Measurements from ENCODE around the gene SLC24A5.

The SLC24A5 gene

DNA sequence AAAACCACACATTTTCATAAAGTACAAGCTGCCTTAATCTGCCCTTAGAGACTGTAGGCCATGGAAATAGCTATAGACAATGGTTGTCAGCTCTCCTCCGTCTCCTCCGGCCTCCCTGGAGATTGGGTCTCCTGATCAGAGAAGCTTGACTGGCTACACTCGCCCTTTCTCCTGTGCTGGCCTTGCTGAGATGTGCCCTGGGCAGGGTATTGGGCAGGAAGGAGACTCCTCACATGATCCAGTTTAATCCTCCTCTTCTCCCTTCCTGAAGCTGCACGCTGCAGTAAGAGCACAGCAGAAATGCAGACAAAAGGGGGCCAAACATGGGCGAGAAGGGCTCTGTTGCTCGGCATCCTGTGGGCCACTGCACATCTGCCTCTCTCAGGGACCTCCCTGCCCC is at the start of gene SLC24A5:
SLC24A5 (plus strand) TSS at position 246 of the 400 bp plus-strand sequence; CDS start at position 301, 55 bp downstream.
- no peak for DNase-seq

DNA sequence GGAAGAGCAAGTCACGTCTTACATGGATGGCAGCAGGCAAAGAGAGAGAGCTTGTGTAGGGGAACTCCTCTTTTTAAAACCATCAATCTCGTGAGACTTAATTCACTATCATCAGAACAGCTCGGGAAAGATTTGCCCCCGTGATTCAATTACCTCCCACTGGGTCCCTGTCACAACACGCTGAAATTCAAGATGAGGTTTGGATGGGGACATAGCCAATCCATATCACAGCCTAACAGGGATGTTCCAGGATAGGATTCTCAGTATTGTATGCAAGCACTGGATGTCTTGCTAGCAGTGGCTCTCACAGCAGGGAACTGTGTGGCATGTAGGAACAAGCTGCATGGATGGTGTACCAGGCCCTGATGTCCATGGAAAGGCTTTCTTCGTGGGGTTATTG is 47.8 kb upstream of the SLC24A5 start:
- DNase-seq: no peak

DNA sequence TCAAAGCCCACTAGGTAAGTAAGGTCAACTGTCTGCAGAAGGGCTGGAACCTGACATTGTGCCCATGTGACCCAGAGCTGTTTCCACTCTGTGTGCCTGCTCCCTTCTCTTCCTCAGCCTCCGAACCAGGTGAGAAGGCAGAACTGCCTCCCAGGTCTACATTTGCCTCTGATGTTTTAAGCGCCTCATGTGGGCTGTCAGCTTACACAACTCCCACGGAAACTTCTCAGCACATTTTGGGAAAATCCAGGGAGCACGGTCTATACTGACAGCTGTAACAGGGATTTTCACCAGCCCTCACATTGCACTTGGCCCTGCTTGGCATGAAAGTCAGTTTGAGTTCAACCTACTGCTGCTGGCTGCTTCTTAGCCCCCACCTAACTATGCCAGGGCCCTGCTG is 46.9 kb upstream of the SLC24A5 start:
- DNase-seq: no peak

DNA sequence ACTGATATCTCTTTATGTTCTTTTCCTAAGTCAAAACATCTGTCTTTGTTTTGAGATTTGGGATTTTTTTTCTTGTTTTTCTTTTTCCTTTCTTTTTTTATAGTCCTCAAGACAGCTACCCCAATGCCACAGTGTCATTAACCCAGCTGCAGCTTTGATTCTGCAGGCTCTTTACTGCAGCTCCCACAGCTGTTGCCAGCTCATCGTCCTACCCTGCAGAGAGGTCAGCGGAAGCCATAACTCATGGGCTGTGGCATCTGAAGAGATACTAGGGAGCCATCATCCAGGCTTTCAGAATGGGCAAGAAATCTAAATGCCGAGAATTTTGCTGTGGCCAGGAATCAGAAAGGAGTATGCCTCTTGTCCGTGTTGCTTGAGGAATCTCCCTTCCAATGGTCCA is 44.3 kb upstream of the SLC24A5 start:
- DNase-seq: no peak

DNA sequence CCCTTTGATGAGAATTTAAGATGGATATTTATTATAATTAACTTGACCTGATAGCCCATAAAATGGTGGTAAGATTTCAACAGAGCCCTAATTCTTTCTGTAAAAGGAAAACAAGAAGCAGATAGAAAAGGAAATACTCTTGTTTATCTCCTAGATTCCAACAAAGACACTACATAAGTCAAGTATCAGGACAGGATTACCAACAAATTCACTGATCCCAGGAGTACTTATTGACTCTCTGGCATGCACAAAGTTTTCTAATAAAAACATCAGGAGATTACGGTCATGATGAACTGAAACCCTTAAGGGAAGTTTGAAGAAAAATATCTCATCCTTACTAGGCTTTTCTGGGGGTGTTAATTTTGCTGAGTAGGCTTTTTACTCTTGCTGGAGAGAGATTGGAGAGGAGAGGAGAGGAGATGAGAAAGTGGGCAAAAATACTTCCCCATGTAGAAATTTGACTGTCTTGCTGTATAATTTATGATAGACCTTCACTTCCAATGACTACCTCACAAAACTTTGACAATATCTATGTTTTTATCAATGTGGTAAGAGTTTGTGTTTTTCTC is 43.1 kb upstream of the SLC24A5 start:
- no peak for DNase-seq

DNA sequence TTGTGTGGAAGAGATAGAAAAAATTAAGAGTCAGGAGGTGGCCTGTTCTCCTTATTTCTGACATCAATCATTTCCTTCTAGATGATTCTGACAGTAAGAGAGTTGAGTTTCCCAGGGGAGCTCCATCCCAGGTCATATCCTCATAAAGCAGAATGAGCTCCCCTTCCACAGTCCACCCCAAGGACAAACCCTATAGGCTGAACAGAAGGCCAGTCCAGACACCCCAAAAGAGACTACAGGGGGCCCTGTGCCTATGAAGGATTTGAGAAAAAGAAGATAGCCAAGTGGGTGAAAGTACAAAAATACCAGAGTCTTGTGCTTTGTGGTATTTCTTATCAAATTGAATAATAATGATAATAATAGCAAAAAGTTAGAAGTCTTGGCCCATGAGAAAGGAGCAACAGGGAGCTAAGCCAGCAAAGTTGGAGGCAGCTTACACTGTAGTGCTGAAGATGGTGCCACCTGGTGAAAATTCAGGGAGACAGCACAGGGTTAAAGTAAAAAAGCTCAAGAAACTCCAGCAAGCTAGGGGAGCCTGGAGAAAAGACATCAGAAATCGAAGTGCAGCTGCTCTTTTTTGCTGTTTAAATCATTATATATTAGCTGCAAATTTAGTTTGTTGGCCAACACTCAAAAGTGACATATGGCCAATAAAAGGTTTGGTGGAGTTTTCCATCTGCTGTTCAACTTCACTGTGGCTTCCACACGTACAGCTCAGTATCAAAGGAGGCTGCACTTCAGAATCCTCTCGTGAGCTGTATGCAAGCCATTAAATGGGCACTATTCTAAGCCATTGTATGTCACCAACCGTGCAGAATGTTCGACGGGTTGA is 35.8 kb upstream of the SLC24A5 start:
- no peak for DNase-seq

DNA sequence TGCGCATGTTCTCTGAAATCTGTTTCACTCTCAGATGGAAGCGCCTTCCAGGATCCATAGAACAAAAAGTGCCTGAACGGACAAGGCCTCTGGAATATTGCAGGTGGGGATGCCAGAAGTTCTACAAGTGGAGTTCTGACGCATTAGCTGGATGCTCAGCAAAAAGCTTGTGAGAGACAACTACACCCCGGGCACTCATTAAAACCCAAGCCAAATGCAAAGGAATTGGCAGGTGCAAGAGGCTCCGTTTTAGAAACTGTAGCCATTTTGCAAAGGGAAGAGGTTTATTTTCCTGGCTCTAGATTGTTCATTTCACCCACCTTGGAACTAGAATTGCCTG is 35.2 kb upstream of the SLC24A5 start:
- no peak for DNase-seq

DNA sequence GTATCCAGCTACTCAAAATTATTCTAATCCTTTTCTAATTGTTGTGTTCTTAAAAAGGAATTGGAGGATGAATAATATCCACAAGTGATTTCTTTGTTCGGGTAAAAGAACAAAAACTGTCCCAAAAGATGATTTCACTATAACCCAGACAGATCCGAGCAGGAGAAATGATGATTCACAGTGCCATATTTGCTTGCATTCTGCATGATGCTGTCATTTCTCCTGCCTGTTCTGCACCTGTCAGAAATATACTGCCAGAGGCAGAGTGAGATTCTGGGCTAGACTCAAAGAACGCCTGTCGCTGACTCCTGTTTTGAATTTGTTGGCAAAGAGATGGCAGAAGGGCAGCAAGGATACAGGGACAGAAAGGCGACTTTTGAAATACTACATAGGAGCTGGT is 34.7 kb upstream of the SLC24A5 start:
- DNase-seq: no peak

DNA sequence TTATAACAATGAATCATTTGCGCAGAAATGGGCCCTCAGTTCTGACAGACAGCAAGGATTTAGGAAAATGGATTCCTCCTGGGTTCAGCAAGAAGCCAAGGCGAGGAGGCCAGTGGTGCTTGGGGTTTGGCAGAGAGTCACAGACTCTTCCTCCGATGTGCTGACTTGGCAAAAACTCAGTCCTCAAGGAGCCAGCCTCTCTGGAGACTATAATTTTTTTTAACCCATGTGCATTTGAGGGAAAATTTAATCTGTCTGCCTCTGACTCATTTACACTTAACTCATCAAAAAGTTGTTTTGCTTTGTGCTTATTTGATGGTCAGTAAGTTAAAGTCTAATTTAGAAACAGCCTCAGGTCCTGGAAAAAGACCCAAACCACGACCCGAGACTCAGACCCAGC is 34.2 kb upstream of the SLC24A5 start:
- no peak for DNase-seq

DNA sequence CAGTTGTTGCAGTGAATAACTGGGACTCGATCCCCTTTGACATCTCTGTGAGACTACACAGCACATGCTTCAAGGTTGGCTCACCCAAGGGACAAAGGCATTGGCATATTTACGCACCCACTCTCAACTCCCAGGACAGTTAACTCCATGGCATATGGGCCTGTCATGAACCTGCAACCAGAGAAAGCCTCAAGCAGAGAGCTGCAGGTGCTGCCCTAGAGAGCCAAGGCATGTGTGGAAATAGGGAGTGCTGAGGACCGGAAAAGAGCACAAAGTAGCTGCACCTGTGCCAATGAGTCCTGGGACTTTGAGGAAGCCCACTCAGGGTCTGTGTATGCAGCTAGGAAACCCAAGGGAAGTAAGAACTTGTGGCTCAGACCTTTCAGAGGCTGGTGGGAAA is 32.9 kb upstream of the SLC24A5 start:
- DNase-seq: no peak

DNA sequence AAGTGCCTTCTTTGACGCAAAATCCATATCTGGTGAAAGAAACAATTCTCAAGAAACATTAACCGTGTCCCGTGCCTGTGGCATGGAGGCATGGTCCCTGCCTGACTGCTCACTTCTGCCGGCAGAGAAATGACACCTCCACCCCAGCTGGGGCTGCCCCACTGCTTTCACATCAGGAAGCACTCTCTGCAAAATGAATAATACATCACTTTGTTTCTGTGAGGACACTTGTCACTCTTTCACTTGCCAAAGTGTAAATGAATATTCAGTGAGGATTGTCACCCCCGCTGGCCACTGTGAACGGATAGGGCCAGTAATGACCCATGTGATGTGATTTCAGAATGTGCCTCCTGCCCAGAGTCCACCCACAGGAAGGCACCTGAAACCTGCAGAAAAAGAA is 31.1 kb upstream of the SLC24A5 start:
- no peak for DNase-seq

DNA sequence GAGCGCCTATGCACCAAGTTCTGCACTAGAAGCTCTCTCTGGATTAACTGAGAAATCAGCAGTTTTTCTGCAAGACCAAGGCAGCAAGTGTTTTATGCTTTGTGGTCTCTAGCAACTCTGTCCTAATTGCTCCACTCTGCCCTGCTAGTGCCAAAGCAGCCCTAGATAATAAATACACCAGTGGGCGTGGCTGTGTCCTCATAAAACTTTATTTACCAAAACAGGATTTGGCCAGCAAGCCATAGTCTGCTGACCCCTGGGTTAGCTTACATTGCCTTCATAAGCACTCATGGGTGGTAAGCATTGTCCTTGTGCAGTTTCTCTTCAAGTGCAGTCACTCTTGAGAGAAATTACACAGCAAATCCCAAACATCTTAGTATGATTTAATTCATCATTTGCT is 30.7 kb upstream of the SLC24A5 start:
- no peak for DNase-seq

DNA sequence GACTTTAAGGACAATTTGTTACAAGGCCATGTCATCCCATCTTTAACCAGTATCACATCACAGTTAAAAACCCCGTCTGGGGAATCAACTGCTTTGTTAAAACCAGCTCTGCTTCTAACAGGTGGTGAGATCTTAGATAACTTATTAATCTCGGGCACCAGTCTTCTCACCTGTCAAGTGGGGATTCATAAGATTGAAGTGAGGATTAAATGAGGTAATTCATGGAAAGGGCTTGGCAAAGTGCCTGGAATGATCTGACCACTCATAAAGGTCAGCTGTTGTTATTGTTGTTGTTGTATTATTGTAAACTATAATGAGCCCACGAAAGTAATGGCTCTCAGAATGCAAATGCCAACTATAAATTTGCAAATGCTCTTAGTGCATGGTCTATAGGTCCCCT is 30.1 kb upstream of the SLC24A5 start:
- no peak for DNase-seq

DNA sequence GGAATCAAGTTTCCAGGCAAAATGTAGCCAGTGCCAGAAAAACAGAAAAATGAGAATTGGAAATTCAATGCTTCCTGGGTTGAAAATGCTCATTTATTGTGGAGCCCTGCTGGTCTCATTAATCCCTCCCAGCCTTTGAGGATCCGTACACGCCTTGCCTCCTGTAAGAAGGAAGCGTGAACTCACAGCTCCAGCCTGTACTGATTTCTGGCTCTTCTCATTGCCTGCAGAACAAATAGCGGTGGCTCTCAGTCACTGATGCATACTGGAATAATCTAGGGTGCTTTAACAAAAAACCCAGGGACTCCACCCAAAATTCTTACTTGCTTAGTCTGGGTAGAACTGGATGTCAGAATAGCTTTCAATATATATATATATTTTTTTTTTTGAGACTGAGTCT is 29.3 kb upstream of the SLC24A5 start:
- no peak for DNase-seq

DNA sequence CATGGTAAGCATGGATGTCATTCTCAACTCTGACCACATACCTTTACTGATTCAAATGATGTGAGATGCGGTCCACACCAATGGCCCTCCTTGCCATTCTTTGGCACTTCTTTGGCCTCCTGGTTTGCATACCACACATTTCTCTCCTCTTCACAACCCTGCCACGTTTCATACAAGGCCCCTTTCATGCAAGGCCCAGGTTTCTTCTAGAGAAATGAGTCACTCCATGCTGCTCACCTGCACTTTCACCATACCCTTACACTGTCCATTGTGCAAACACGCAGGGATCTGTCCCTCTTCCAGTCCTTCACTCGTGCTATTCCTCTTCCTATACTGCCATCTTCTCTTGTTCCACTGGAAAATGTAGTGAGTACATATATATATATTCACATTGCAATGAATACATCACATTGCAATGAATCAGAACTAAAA is 24.4 kb upstream of the SLC24A5 start:
- DNase-seq: no peak

DNA sequence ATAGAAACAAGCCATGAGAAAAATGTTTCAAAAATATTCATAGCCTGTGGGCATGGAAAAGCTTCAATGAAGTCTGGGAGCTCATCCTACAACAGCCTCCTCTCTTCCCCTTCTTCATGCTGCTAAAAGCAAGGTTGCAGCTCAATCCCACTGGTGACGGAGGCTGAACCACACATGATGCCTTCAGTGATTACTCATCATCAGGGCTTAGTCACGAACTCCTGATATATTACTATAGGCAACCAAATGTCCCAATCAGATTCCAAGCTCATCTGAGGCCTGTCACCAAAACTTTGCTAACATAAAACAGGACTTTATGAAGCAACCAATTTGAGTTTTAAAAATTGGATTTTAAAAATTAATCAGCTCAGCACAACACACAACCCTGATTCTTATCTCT is 24.0 kb upstream of the SLC24A5 start:
- DNase-seq: no peak

DNA sequence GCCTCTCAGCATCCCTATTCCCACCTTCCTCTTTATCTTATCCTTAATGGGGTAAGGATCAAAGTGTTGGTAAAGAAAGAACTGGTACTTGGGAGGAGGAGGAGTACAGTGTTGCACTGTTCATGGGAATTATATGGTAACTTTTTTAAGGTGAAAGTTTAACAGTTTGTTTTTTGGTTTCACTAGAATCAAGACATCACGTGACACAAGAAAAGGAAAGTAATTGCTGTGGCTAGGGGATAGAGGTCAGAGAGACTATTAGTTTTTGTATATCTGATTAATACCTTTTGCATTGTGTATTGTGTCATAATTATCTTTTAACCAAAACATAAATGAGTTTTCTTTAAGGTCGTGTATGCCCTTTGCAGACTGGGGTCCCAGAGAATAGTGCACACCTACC is 23.5 kb upstream of the SLC24A5 start:
- no peak for DNase-seq

DNA sequence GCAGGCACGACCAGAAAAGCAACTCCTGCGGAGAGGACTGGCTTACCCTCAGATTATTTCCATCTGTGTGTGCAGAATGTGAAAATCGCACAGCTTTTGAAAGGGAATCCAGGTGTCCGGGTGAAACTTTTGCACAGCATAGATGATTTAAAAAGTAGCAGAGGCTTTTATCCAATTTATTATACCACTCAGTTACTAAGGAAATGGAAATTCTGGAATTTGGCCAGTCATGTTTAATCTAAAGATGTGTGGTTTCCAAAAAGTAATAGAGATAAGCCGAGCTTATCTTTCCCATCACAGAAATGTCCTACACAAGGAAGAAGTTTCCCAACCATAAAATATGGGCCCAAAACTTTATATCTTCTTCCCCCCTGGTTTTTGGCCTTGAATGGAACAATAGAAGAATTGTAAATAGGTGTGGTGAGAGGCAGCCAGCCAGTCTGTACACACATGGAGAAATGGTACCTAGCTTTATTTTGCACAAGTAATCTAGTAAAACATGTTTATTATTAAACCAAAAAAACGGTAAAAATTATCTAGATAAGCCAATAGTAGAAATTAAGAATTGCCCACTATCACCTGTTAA is 19.3 kb upstream of the SLC24A5 start:
- DNase-seq: no peak

DNA sequence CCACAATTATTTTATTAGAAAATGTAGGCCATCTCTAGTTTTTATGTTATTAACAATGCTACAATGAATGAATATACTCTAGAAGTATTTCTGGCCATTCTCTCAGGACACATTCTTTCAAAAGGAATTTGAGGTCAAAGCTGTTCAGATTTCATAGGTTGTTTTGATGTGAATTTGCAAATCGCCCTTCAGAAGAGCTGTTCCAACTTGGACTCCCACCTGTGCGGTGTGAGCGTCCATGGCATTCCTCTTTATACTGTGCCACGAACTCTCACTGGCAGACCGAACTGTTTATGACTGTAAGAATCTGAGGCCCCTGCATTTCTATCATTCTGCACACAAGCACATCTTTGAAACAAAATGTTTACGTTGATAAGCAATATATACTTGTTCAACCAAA is 18.6 kb upstream of the SLC24A5 start:
- no peak for DNase-seq

DNA sequence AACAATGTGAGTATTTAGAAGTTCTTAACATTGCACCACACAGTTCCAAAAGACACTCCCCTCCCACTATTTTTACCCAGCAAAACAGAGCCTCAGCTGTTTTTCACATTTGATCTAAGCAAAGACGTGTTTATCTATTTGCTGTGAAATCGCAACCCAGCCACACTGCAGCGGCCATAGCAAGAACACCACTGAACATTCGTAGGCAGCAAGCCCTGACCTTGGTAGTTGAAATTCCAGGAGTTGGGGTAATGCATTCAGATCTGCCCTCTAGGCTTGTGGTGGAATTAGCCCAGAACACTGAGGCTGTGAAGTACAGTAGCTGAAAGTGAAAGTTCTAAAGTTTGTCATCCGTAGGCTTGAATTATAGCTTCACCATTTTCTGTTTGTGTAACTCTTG is 17.1 kb upstream of the SLC24A5 start:
- DNase-seq: no peak

DNA sequence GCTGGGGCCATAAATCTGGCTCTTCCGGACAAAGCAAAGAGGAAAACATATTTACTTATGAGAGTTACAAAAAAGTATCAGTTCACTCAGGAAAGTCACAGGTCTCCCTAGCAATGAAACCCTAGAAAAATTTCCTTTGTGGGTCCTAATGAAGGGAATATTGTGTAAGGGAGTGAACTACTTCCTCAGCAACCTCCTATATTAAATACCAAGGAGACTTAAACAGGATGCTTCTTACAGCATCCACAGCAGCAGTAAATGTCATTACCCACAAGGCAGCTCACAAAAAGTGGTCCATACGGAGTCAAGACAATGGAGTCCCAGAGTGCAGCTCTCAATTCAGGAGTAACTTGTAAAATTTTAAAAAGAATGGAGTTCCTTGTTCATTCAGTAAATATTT is 14.9 kb upstream of the SLC24A5 start:
- DNase-seq: no peak

DNA sequence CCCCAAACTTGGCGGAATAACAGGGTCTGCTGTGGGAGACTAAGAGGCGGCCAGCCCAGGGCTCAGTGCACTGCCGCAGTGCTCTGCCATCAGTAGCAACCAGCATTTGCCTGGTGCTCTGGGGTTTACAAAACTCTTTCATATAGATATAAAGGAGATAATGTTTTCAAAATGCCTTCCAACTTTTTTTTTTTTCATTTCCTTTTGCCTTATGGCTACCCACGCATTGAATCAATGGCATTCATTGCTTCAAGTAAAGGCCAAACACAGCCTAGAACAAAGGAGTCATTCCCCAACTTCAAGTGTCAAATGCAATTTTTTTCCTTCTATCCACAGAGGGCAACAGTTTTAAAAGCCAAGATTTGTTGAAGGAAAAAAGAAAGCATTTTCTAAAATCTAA is 11.6 kb upstream of the SLC24A5 start:
- no peak for DNase-seq

DNA sequence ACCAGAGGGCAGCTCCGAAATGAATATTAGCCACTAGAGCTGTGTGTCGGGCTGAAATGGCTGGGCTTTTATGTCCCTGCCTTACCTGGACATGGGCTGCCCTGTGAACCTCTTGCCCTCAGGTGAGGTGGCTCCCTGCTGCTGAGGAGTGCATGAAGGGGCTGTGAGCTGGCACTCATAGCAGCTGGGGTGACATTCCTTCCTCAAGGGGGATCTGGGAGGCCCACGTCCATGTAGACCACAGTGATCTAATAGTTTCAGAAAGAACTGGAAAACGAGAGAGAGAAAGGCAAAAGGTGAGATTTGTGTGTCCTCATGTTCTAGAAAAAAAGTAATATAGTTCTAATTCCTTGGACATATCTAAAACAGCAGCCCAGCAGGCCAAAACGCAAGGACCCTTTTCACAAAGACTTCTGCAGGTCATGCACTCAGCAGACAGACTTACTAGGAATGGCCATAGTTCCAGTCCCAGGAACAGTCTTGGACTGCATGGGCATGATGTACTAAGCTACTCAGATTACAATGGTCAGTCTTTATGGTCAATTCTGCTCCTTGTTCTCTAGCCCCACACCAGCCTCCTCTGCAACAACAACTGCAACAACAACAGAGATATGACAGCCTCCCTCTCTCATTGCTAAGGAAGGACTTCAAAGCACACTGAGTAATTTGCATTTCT is 10.8 kb upstream of the SLC24A5 start:
- DNase-seq: no peak

DNA sequence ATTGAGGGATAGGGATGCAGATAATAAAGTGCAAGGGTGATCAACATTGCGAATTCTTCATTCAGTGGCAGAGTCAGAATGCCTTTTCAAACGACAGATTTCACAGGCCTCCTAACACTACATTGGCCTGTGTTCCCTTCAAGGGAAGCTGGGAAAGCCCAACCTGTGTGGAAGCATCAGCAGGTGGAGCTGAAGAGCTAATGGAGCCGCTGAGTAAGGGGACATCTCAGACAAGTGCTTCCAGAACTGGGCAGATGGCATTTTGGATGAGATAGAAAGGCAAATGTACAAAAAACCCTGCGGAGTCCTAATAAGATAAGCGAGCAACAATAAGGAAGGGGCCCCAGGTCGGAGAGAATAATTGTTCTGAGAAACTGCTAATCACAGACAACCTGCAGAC is 8.5 kb upstream of the SLC24A5 start:
- DNase-seq: no peak
